HepG2 (cell line): Measurements from ENCODE around the gene SCGB1C1. TPM values are rescaled to one million over a fixed set of nuclear protein-coding genes. Genes with fewer than 3 reads are reported as not detected.

Source experiments
- ATAC-seq: fragments of 200-7000 bp; cut with Tn5 transposase; 3 replicates; pipeline ENCODE4 v1.9.1; 2020; ENCODE audit warnings: mild to moderate bottlenecking, moderate library complexity
- BruUV-seq: library from RNA; stranded (reverse); fragments of 400-500 nt; replicated peaks from 2 replicates; lab custom pipeline; 2021; lab: Mats Ljungman, UMichigan
- CTCF ChIA-PET: fragments of 300-600 bp; formaldehyde crosslinking; extraction: SDS; loops from one replicate; lab custom pipeline; 2021; ENCODE audit warnings: low total read pairs, inconsistent platforms, low intra/inter-chr PET ratio; lab: Yijun Ruan, JAX
- POLR2A ChIA-PET: fragments of 350-600 bp; sonication (Branson Sonifier 250); formaldehyde crosslinking; loops from one replicate; lab custom pipeline; 2020; ENCODE audit warnings: antibody characterized with exemption, inconsistent platforms; lab: Yijun Ruan, JAX
- DNase-seq: peaks from one replicate; pipeline ENCODE4 v3.0.0-alpha.2; 2015; ENCODE audit warnings: low spot score
- FAIRE-seq: peaks from 3 replicates; lab custom pipeline; 2011; peaks lifted over from hg19 to GRCh38; lab: Jason Lieb, UNC
- H2AFZ ChIP-seq: one replicate; pipeline ENCODE4 v1.6.1; 2011; ENCODE audit warnings: low read length, inconsistent platforms
- H3K27ac ChIP-seq: fragments of 300-600 bp; 3 replicates; pipeline ENCODE4 v1.8.0; 2011; ENCODE audit warnings: mixed run types, mild to moderate bottlenecking, mixed read lengths, low read length, inconsistent platforms; ENCODE audit not compliant: insufficient read depth; ENCODE audit errors: extremely low read length
- H3K27me3 ChIP-seq, 2 experiments: fragments of 200-600 bp in 1 of 2; 2 replicates in 1 of 2; 3 replicates in 1 of 2; pipeline versions ENCODE4 v1.6.0 to v1.8.0; 2011; ENCODE audit warnings: low read length in 2 of 2, mild to moderate bottlenecking in 2 of 2, moderate library complexity in 2 of 2, inconsistent platforms in 1 of 2; ENCODE audit not compliant: insufficient read depth in 2 of 2, control insufficient read depth in 1 of 2
- H3K36me3 ChIP-seq, 2 experiments: fragments of 200-600 bp in 1 of 2; replicated peaks in 1 of 2; 2 replicates in 1 of 2; 3 replicates in 1 of 2; pipeline versions ENCODE4 v1.5.1 to v1.8.0; 2011; ENCODE audit warnings: low read length in 2 of 2, inconsistent platforms in 1 of 2; ENCODE audit not compliant: insufficient read depth in 2 of 2, control insufficient read depth in 1 of 2
- H3K4me1 ChIP-seq: 2 replicates; pipeline ENCODE4 v1.5.1; 2012; ENCODE audit warnings: low read length, inconsistent platforms; ENCODE audit not compliant: insufficient read depth
- H3K4me2 ChIP-seq: 2 replicates; pipeline ENCODE4 v1.6.0; 2011; ENCODE audit warnings: low read depth, low read length, inconsistent platforms
- H3K4me3 ChIP-seq, 3 experiments: fragments of 200-600 bp in 1 of 3; sonication (generic), shearing (Covaris generic) in 1 of 3; replicated peaks in 1 of 3; 2 replicates each; pipeline ENCODE4 v1.5.1; 2011 to 2016; ENCODE audit warnings: low read length in 3 of 3, inconsistent platforms in 2 of 3, low read depth in 2 of 3, mild to moderate bottlenecking in 2 of 3, control low read depth in 1 of 3, mixed read lengths in 1 of 3; ENCODE audit not compliant: insufficient read depth in 1 of 3
- H3K79me2 ChIP-seq: one replicate; pipeline ENCODE4 v1.6.1; 2011; ENCODE audit warnings: low read length, inconsistent platforms; ENCODE audit not compliant: insufficient read depth
- H3K9ac ChIP-seq: 2 replicates; pipeline ENCODE4 v1.6.0; 2011; ENCODE audit warnings: mild to moderate bottlenecking, low read depth, low read length, inconsistent platforms; ENCODE audit not compliant: insufficient read depth
- H3K9me3 ChIP-seq: 2 replicates; pipeline ENCODE4 v1.5.1; 2012; ENCODE audit warnings: mild to moderate bottlenecking, low read length
- H4K20me1 ChIP-seq: 2 replicates; pipeline ENCODE4 v1.6.0; 2011; ENCODE audit warnings: inconsistent platforms, mild to moderate bottlenecking, low read length, moderate library complexity; ENCODE audit not compliant: insufficient read depth
- ATF1 ChIP-seq: IDR thresholded peaks from 2 replicates; pipeline ENCODE4 v1.6.1; 2016; ENCODE audit warnings: mild to moderate bottlenecking, control low read depth
- CREB3 ChIP-seq: sonication (generic); formaldehyde crosslinking; IDR thresholded peaks from 2 replicates; pipeline ENCODE4 v1.5.0; 2020; ENCODE audit warnings: missing genetic modification reagents
- HOMEZ ChIP-seq: IDR thresholded peaks from 2 replicates; pipeline ENCODE4 v1.6.1; 2016; ENCODE audit warnings: low read depth
- PRPF4 ChIP-seq: fragments of 200-400 bp; formaldehyde crosslinking; IDR thresholded peaks from 2 replicates; pipeline ENCODE4 v1.6.1; 2016; ENCODE audit warnings: low read length, low read depth; ENCODE audit not compliant: poor library complexity, severe bottlenecking
- TCF7L2 ChIP-seq: IDR thresholded peaks from 2 replicates; pipeline ENCODE4 v1.6.1; 2011; ENCODE audit warnings: mild to moderate bottlenecking, low read depth, low read length, moderate library complexity
- ZNF24 ChIP-seq: fragments of 450-650 bp; IDR thresholded peaks from 2 replicates; pipeline ENCODE4 v1.6.1; 2017; ENCODE audit warnings: antibody characterized with exemption, mild to moderate bottlenecking
- ZNF354B ChIP-seq: sonication (generic); formaldehyde crosslinking; IDR thresholded peaks from 2 replicates; pipeline ENCODE4 v1.8.0; 2022; ENCODE audit warnings: mild to moderate bottlenecking, missing genetic modification reagents
- ZNF468 ChIP-seq: sonication (generic); formaldehyde crosslinking; IDR thresholded peaks from 2 replicates; pipeline ENCODE4 v1.8.0; 2022; ENCODE audit warnings: mild to moderate bottlenecking, moderate library complexity, missing genetic modification reagents
- WGBS: methylation state at CpG from one replicate; pipeline ENCODE4 v1.1.6; 2017; ENCODE audit warnings: low lambda C conversion rate; 5-methylcytosine and 5-hydroxymethylcytosine counted together
- in situ Hi-C: cut with HindIII; loops from 2 replicates; pipeline ENCODE4 v1.10.0; 2017; ENCODE audit warnings: low pct_unique_long_range_greater_than_20kb; ENCODE audit not compliant: extremely low pct_ligation_motif_present
- intact Hi-C: fragments of 100-400 bp; cut with micrococcal nuclease; formaldehyde crosslinking; loops from one replicate; pipeline ENCODE4 v1.10.0; 2022; ENCODE audit not compliant: unreplicated experiment
- polyA plus RNA-seq, 8 experiments: library from polyadenylated mRNA; depleted of rRNA in 3 of 8; stranded (reverse) in 7 of 8; unstranded in 1 of 8; fragments of >200 nt; fragmentation: Illumina TruSeq in 4 of 8; extraction: Trizol in 4 of 8; gene quantifications; 2 replicates each; pipeline versions ENCODE4 v1.2.1 to v1.2.3, GENCODE V29; 2011 to 2016; ENCODE audit warnings: low read depth in 4 of 8, missing spikeins in 1 of 8, mixed read lengths in 1 of 8; ENCODE audit not compliant: insufficient read depth in 1 of 8
- total RNA-seq, 5 experiments: library from RNA; depleted of rRNA; stranded (reverse); fragments of >200 nt; fragmentation: Illumina TruSeq; extraction: Trizol; gene quantifications; 2 replicates each; pipeline ENCODE4 v1.2.3, GENCODE V29; 2016; ENCODE audit warnings: low read depth in 1 of 5

Gene SCGB1C1
- total and polyA plus RNA-seq, 2 of the 13 experiments (the other 11 are each of a cell fraction or from before 2014, with no cell fraction given) = not detected

- no peak overlapping the region for H3K4me2 ChIP-seq
- peaks cover 0 to 1% of the 10 kb centered on the region in 2 experiments; a peak in 2 of 5 replicates for H3K36me3 ChIP-seq
- H3K79me2 ChIP-seq = peaks cover 14% of the 10 kb centered on the region
- no peak for FAIRE-seq
- WGBS = 93% methylated on average over 20 of the region's 20 CpGs
- no TSS peak for BruUV-seq
- no peak overlapping the region for H3K27ac ChIP-seq
- intact Hi-C loops = no loop called here
- ChIA-PET POLR2A (no interaction called here), CTCF (no interaction called here)
- no peak overlapping the region for H3K4me3 ChIP-seq
- no peak for ATAC-seq
- DNase-seq = no peak
- H3K27me3 ChIP-seq = no peaks in the 10 kb centered on the region; a peak in 1 of 5 replicates
- H3K4me1 ChIP-seq = peaks cover 22% of the 10 kb centered on the region
- in situ Hi-C loops = no loop called here
- no peaks in the 10 kb centered on the region for H4K20me1 ChIP-seq
- H3K9me3 ChIP-seq = no peaks in the 10 kb centered on the region
- H2AFZ ChIP-seq = no peak overlapping the region
- TF ChIP-seq CREB3 (CRISPR knock-in tag) (no peak), TCF7L2 (no peak), PRPF4 (no peak), ZNF468 (no peak), ATF1 (CRISPR knock-in tag) (no peak), ZNF24 (no peak), ZNF354B (CRISPR knock-in tag) (no peak), HOMEZ (CRISPR knock-in tag) (no peak)
- no peak overlapping the region for H3K9ac ChIP-seq
These were observed 40.1 kb downstream of the SCGB1C1 start for GRCh38 chr11:232783-233565.
